Osteocyte (in vitro differentiated cells): ENCODE results near the gene ASPN. TPM values are rescaled to one million over a fixed set of nuclear protein-coding genes. Genes with fewer than 3 reads are reported as not detected.

Source experiments
- DNase-seq: peaks from one replicate; pipeline ENCODE4 v3.0.0; 2021; ENCODE audit warnings: mixed read lengths; ENCODE audit not compliant: unreplicated experiment; ENCODE audit errors: extremely low spot score
- H3K27ac Mint-ChIP-seq: one replicate; pipeline ENCODE4 v1.8.0; 2021; ENCODE audit warnings: mild to moderate bottlenecking, mixed read lengths; ENCODE audit not compliant: unreplicated experiment
- H3K27me3 Mint-ChIP-seq: one replicate; pipeline ENCODE4 v1.8.0; 2021; ENCODE audit warnings: mixed read lengths; ENCODE audit not compliant: unreplicated experiment
- H3K36me3 Mint-ChIP-seq: one replicate; pipeline ENCODE4 v1.8.0; 2021; ENCODE audit warnings: mixed read lengths; ENCODE audit not compliant: unreplicated experiment
- H3K4me1 Mint-ChIP-seq: one replicate; pipeline ENCODE4 v1.8.0; 2021; ENCODE audit warnings: mixed read lengths; ENCODE audit not compliant: unreplicated experiment
- H3K4me3 Mint-ChIP-seq: one replicate; pipeline ENCODE4 v1.8.0; 2021; ENCODE audit warnings: mild to moderate bottlenecking, moderate library complexity, mixed read lengths; ENCODE audit not compliant: unreplicated experiment
- H3K9me3 Mint-ChIP-seq: one replicate; pipeline ENCODE4 v1.8.0; 2021; ENCODE audit warnings: mixed read lengths; ENCODE audit not compliant: unreplicated experiment
- CTCF ChIP-seq: fragments of 200-600 bp; sonication (generic); IDR thresholded peaks from 2 replicates; pipeline ENCODE4 v1.5.0; 2021; ENCODE audit warnings: antibody characterized with exemption, mild to moderate bottlenecking, moderate library complexity
- total RNA-seq: library from RNA; stranded (reverse); gene quantifications from 2 replicates; pipeline ENCODE4 v1.2.1, GENCODE V29; 2021

Gene ASPN
- total RNA-seq, 1 donor from 2014 or later, result 129 TPM

GRCh38 chr9:92500725-92501124, 18.4 kb upstream of the ASPN start:
- Mint-ChIP-seq H3K27me3 (no peaks in the 10 kb centered on the region), H3K36me3 (peaks cover 29% of the 10 kb centered on the region), H3K27ac (no peak overlapping the region), H3K4me1 (peaks cover 63% of the 10 kb centered on the region), H3K9me3 (no peaks in the 10 kb centered on the region), H3K4me3 (no peak overlapping the region)
- no peak for TF ChIP-seq CTCF
- no peak for DNase-seq

- no peak for TF ChIP-seq CTCF
- no peaks in the 10 kb centered on the region for H3K27me3 Mint-ChIP-seq
- H3K4me1 Mint-ChIP-seq, result peaks cover 60% of the 10 kb centered on the region
- no peak for DNase-seq
- H3K27ac Mint-ChIP-seq, result no peak overlapping the region
- H3K9me3 Mint-ChIP-seq, result no peaks in the 10 kb centered on the region
- no peak overlapping the region for H3K4me3 Mint-ChIP-seq
- peaks cover 29% of the 10 kb centered on the region for H3K36me3 Mint-ChIP-seq
Measured at GRCh38 chr9:92499701-92500100, 17.4 kb upstream of the ASPN start.

GRCh38 chr9:92496396-92497176, 14.3 kb upstream of the ASPN start:
- no peak for DNase-seq
- H3K27me3 Mint-ChIP-seq, result no peaks in the 10 kb centered on the region
- H3K36me3 Mint-ChIP-seq, result peaks cover 22% of the 10 kb centered on the region
- H3K4me3 Mint-ChIP-seq, result peak overlapping the region; percentile 39
- H3K9me3 Mint-ChIP-seq, result no peaks in the 10 kb centered on the region
- no peak for TF ChIP-seq CTCF
- peak overlapping the region; percentile 80 for H3K27ac Mint-ChIP-seq
- peaks cover 47% of the 10 kb centered on the region for H3K4me1 Mint-ChIP-seq

GRCh38 chr9:92494856-92495255, 12.6 kb upstream of the ASPN start:
- DNase-seq, result no peak
- no peak for TF ChIP-seq CTCF
- H3K27ac Mint-ChIP-seq, result peak overlapping the region; percentile 52
- peaks cover 13% of the 10 kb centered on the region for H3K36me3 Mint-ChIP-seq
- H3K27me3 Mint-ChIP-seq, result no peaks in the 10 kb centered on the region
- H3K4me3 Mint-ChIP-seq, result no peak overlapping the region
- no peaks in the 10 kb centered on the region for H3K9me3 Mint-ChIP-seq
- peaks cover 56% of the 10 kb centered on the region for H3K4me1 Mint-ChIP-seq

GRCh38 chr9:92493749-92494387, 11.6 kb upstream of the ASPN start:
- peaks cover 57% of the 10 kb centered on the region for H3K4me1 Mint-ChIP-seq
- peaks cover 10% of the 10 kb centered on the region for H3K36me3 Mint-ChIP-seq
- no peak for DNase-seq
- no peaks in the 10 kb centered on the region for H3K27me3 Mint-ChIP-seq
- no peak for TF ChIP-seq CTCF
- H3K27ac Mint-ChIP-seq, result no peak overlapping the region
- no peaks in the 10 kb centered on the region for H3K9me3 Mint-ChIP-seq
- H3K4me3 Mint-ChIP-seq, result no peak overlapping the region
